HG02678 (cell line): ENCODE results near the gene PCSK4.
A peak's percentile ranks its signal among the peaks of the same experiment; 100 is the strongest.
"Not testable (repeated sequence)": the region's sequence is repeated elsewhere in the genome, so short reads cannot be mapped to it uniquely, and the experiment has no call there.

Experiments
- ATAC-seq: cut with Tn5 transposase; IDR thresholded peaks from one replicate; pipeline ENCODE4 v1.9.1; 2021; ENCODE audit warnings: mild to moderate bottlenecking, moderate library complexity; ENCODE audit not compliant: unreplicated experiment

Gene PCSK4

DNA sequence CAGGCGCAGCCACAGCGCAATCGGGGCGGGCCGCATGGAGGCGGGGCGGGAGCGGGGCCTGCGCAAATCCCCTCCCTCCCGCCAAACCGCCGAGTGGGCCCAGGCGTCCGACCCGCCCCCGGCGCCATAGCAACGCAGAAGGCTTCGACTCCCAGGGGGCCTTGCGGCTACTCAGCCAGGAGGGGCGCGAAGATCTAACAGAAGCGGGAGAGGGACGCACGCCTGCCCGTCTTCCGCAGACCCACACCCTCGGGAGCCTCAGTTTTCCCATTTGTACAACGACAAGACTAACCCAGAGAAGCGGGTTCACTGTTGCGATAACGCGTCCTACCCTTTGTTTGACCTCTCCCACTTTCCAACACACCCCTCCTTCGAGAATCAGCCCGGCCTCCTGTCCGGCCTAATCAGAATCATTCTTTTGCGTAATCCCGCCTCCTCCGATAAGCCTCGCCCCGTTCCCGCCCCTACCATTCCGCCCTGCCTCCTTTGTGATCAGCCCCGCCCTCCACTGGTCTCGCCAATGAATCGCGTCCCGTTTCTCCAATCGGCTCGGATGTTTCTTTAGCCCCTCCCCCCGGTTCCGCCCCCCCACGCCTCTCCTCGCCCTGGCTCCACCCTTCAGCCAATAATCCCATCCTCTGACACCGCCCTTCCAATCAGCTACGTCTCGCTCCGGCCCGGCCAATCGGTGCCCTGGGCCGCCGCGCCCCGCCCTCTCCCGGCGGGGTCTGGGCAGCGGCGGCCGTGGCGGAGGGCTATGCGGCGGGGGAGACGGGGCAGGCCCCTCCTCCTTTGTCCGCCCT lies at the start of gene PCSK4:
PCSK4 (minus strand) TSS at position 40 of the 803 bp plus-strand sequence; CDS start at position 36, 4 bp downstream.
- peak; percentile 84 for ATAC-seq

DNA sequence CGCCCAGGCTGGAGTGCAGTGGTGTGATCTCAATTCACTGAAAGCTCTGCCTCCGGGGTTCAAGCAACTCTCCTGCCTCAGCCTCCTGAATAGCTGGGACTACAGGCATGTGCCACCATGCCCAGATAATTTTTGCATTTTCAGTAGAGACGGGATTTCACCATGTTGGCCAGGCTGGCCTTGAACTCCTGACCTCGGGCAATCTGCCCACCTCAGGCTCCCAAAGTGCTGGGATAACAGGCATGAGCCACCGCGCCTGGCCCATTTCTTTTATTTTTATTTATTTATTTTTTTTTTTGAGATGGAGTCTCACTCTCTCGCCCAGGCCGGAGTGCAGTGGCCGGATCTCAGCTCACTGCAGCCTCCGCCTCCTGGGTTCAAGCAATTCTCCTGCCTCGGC lies 49.6 kb upstream of the PCSK4 start:
- not testable (repeated sequence) for ATAC-seq

DNA sequence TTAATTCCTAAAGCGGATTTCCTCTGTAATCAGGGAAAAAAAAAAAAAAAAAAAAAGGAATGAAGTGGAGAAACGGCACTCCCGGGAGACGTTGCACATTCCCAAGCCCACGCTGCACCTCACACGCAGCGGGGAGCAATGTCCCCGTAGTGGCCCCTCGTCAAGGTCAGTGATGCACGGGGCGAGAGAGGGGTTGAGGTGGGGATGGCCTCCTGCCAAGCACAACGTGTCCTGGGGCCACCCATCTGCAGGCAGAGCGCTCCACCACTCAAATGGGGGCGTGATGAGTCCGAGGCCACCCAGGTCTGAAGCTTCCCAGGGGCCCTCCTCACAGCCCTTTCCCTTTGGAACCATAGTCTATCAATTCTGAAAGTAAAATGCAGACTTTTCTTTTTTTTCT lies 48.8 kb upstream of the PCSK4 start:
- ATAC-seq, result no peak

DNA sequence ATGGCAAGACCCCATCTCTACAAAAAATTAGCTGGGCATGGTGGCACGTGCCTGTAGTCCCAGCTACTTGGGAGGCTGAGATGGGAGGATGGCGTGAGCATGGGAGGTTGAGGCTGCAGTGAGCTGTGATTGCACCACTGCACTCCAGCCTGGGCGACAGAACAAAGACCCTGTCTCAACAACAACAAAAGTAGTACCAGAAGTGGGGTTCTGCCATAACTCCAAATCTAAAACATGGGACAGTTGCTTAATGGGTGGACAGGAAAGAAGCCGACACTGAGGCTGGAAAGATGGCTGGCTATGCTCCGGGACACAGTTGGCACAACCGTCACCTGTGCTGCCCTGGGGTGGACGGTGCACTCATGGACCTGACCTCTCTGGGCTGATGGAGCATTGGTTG lies 45.5 kb upstream of the PCSK4 start:
- ATAC-seq, result not testable (repeated sequence)

DNA sequence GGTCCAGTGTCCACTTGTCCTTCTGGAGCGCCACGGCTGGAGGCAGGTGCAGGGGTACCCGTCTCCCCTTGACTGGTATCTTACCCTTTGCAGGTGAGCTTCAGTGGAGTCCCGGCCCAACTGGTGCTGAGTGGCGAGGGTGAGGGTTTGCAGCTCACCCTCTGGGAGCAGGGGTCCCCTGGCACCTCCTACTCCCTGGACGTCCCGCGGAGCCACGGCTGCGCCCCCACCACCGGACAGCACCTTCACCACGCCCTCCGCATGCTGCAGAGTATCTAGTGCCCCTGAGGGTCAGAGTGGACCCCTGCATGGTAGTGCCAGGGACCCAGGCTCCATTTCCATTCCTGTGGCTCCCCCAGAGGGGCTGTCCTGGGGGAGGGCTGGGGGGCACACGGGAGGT lies 44.8 kb upstream of the PCSK4 start:
- no peak for ATAC-seq

DNA sequence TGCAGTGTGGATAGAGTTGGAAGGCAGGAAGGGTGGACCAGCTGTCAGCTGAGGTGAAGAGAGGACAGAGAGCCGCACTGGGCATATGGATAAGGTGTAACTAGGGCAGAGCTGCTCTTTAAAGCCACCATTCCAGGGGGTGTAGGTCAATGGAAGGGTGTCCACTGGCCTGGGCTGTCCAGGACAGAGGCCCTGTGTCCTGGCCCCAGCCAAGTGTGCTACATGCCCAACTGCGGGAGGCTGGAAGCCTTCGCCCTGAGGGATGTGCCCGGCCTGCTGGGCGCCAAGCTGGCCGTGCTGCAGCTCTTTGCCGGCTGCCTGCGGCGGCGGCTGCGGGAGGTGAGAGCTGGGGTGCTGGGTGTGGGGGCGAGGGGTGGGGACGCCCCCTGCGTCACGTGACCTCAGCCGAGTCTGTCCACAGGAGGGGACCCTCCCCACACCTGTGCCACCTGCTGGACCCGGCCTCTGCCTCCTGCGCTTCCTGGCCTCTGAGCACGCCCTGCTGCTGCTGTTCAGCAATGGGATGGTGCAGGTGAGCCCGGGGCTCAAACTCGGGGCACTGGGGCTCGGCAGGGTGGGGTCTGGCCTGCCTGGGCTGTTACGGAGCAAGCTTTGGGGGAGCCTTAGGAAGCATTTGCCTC lies 43.5 kb upstream of the PCSK4 start:
- no peak for ATAC-seq

DNA sequence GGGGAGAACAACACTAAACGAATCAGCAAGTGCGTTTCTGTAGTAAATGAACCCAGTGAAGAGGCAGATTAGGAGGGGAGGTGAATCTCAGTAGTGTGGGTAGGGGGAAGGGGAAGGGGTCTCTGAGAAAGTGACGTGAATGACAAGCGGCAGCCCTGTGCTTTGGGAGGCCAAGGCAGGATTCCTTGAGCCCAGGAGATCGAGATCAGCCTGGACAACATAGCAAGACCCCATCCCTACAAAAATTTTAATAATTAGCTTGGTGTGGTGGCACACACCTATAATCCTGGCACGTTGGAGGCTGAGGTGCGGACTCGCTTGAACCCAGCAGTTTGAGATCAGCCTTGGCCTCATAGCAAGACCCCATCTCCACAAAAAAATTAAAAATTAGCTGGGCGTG lies 41.9 kb upstream of the PCSK4 start:
- no peak for ATAC-seq

DNA sequence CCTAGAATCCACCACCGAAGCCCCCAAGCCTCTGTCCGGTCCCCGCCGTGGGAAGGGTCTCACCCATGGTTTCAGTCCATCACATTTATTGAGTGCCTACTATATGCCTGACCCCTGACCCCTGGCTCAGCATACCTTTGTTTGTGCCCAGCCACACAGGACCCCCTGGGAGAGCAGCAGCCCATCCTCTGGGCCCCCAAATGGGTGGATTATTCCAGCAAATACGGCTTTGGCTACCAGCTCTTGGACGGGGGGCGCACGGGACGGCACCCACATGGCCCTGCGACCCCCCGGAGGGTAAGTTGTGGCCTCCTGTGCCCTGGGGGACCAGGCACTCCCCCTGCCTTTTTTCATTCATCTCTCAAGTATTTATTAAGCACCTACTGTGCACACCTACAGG lies 41.4 kb upstream of the PCSK4 start:
- ATAC-seq, result no peak

DNA sequence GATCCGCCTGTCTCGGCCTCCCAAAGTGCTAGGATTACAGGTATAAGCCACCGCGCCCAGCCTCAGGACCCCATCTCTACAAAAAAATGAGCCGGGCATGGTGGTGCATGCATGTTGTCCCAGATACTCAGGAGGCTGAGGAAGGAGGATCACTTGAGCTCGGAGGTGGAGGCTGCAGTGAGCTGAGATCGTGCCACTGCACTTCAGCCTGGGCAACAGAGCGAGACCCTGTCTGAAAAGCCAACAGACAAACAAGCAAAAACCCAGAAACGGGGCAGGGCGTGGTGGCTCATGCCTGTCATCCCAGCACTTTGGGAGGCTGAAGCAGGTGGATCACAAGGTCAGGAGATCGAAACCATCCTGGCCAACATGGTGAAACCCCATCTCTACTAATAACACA lies 40.7 kb upstream of the PCSK4 start:
- not testable (repeated sequence) for ATAC-seq

DNA sequence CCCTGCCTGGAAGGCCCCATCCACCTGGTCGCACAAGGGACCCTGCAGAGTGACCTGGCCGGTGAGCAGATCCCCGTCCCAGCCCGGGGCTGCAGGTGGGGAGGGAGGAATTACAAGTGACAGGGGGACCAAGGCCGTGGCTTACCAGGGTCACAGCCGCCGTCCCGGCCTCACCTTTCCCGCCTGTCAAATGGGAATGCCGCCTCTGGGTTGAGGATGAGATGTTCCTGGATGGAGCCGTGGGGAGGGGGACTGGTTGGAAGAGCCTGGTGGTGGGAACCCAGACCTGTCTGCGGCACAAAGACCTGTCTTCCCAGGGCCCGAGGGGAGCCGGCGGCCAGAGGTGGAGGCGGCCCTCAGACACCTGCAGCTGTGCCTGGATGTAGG lies 39.3 kb upstream of the PCSK4 start:
- no peak for ATAC-seq

DNA sequence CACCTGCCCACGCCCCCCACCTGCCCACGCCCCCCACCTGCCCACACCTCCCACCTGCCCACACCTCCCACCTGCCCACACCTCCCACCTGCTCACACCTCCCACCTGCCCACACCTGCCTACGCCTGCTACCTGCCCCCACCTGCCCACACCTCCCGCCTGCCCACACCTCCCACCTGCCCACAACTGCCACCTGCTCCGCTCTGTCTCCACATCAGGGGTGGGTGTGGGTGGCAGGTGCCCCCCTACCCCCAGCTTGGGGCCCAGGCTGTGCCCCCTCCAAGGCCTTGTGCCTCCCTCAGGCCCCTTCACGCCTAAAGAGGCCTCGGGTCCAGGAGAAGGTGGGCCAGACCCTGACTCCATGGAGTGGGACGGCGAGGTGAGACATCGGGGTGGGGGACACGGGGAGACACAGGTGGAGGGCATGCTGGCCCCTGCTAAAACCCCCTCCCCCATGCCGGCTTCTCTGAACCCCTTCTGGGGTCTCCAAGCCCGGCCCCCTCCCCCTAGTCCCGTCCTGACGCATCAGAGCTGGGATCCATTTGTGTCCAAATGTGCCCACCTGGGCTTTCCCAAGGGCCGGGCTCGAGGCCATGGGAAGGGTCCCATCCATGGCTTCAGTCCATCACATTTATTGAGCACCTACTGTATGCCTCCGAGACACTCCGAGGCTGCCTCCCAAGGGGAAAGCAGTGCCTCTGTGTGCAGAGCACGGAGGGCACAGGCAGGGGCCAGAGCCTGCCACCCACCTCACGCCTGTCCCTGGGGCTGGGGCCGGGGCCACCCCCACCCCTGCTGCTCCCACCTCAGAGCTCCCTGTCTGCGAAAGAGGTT lies 38.7 kb upstream of the PCSK4 start:
- ATAC-seq, result no peak

DNA sequence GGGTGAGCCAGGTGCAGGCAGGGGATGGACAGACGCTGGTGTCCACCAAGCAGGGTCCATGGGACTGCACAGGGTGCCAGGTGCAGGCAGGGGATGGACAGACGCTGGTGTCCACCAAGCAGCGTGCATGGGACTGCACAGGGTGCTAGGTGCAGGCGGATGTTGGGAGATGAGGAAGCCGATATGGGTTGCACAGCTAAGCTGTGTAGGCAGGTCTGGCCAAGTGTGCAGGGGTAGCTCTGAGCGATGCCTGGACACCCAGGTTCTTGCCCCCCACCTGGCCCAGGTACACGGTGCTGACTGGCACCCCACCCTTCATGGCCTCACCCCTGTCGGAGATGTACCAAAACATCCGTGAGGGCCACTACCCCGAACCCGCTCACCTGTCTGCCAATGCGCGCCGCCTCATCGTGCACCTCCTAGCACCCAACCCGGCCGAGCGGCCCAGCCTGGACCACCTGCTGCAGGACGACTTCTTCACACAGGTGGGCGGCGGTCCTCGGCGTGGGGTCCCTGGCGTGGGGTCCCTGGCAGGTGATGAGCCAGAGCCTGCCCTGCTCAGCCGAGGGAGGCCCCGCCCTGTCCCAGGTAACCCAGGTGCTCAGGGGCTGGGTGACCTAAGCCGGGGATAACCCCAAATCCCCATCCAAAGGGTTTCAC lies 37.6 kb upstream of the PCSK4 start:
- no peak for ATAC-seq

DNA sequence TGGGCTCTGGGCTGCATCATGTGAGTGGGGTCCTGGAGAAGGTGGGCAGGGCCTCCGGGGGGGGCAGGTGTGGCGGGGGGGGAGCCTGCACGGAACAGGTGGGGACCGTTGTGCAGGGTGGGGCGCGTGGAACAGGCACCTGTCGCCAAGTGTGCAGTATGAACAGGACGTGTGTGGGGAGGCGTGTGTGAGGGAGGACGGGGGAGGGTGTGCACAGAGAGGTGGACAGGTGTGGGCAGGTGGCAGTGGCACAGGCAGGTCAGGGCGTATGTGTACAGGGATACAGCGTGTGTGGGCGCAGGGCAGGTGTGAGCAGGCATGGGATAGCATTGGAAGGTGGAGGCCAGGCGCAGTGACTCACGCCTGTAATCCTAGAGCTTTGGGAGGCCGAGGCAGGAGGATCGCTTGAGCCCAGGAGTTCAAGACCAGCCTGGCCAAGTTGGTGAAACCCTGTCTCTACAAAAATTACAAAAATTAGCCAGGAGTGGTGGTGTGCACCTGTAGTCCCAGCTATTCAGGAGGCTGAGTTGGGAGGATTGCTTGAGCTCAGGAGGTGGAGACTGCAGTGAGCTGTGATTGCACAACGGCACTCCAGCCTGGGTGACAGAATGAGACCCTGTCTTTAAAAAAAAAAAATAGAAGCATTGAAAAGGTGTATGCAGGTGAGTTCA lies 37.0 kb upstream of the PCSK4 start:
- no peak for ATAC-seq

DNA sequence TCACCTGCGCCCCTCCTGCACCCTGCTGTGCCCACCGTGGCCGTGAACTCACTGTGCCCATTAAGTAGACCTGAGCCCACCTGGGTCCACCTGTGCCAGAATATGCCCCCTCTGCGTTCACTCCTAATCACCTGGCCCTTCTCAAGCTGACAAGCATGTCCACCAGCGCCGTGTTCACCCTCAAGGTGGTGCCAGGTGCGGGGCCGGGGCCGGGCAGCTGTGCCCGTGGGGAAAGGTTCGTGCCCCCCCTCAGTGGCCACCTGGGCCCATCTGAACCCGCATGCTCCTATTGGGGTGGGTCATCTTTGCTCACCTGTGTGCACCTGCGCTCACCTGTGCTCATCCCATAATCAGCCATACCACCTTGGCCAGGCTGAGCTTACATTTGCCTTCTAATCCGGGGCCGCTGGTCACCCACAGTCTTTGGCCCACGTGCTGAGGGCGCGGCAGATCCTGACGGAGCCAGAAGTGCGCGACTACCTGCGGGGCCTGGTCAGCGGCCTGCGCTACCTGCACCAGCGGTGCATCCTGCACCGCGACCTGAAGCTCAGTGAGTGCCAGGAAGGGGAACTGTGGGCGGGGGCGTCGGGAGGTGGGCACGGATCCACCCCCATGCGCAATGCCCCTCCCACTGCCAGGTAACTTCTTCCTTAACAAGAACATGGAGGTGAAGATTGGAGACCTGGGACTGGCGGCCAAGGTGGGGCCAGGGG lies 36.1 kb upstream of the PCSK4 start:
- no peak for ATAC-seq

DNA sequence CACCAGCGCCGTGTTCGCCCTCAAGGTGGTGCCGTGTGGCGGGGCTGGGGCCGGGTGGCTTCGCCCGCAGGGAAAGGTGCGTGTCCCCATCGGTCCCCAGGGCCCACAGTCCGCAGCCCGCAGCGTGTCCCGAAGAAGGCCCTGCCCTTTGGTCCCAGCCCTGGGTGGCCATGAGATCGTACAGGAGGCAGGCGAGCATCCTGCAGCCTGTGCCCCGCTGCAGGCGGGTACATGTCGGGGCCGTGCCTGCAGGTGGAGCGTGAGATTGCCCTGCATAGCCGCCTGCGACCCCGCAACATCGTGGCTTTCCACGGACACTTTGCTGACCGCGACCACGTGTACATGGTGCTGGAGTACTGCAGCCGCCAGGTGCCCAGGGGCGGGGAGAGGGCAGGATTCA lies 35.2 kb upstream of the PCSK4 start:
- ATAC-seq, result no peak

DNA sequence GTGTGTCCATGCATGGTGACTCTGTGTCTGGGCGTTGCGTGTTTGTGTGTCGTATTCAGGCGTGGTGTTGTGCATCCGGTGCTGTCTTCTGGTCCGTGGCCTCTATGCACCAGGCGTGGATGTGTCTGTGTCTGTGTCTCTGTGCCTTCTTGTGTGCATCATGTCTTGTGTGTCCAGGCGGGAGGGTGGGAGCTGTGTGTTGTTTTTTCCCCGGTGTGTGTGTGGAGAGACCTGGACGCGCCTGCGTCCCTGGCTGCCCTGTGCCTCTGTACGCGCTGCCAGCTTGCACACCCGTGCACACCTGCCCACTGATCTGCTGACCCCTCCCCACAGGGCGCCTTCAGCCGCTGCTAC lies 34.8 kb upstream of the PCSK4 start:
- ATAC-seq, result no peak

DNA sequence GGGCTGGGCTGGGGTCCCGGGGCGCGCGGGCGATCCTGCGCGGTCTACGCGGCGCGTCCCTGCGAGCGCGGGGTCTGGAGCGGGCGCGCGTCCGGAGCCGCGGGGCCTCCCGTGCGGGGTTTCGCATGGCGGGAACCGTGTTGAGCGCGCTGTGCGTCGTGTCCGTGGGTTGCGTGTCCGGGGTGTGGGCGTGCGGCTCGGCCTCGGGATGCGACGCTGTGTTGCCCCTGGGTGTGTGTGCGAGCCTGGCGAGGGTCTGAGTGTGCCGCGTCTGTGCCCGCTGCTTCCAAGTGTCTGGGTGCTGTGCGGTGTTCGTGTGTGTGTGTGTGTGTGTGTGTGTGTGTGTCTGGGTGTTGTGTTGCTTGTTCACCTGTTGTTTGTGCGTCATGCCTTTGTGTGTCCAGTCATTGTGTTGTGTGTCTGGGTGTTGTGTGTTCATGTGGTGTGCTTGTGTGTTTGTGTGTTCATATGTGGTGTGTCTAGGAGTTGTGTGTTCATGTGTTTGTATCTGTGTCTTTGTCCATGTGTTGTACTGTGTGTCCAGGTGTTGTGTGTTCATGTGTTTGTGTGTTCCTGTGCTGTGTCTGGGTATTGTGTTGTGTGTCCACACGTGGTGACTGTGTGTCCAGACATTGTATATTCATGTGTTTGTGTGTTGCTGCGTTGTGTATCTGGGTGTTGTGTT lies 34.3 kb upstream of the PCSK4 start:
- ATAC-seq, result no peak

DNA sequence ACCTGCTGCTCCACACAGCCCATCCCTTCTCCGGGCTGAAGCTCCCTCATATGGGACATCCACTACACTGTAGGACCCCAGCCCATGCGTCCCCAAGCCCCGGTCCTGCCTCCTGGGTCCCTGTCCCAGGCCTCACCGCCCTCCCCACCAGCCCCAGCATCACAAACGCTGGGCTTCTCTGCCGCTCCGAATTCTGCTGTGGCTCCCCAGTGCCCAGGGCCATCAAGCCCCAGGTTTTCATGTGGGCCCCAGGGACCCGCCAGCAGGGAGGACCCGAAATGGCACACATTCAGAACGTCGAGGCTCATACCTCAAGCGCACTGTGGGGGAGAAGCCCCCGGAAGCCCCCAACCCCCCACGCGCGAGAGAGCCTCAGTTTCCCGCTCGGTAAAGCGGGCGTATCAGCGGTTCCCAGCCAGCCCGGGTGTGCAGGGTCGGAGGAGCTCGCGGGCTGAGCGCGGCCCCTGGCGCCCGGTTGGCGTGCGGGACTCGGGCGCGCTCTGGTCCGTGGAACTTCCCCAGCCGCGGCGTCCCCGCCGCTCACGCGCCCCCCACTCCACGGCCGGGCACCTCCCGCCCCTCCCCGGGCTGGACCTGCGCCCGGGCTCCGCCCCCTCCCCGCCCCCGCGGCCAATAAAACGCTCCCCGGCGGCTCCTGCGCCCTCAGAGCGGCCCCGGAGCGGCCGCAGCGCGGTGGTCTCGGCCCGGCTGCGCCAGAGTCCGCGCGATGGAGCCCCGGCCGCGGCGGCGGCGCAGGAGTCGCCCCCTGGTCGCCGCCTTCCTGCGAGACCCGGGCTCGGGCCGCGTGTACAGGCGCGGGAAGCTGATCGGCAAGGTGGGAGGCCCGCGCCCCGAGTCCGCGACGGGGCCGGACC lies 33.5 kb upstream of the PCSK4 start, which contains the start of gene PLK5:
PLK5 (plus strand) TSS at position 666 of the 875 bp plus-strand sequence. CDS start 2,920 bp downstream, outside the sequence.
- ATAC-seq, result no peak
